Osteoblast (primary cell): ENCODE measurements around the gene HS3ST3A1. TPM values are rescaled to one million over a fixed set of nuclear protein-coding genes. Genes with fewer than 3 reads are reported as not detected.

Experiments
- DNase-seq: peaks from one replicate; pipeline ENCODE4 v3.0.0; 2011; ENCODE audit warnings: low spot score, mixed read lengths; ENCODE audit not compliant: insufficient read length; ENCODE audit errors: missing footprints
- H2AFZ ChIP-seq: 2 replicates; pipeline ENCODE4 v1.6.0; 2011; ENCODE audit warnings: mild to moderate bottlenecking, low read length
- H3K27ac ChIP-seq: 2 replicates; pipeline ENCODE4 v1.5.1; 2011; ENCODE audit warnings: mild to moderate bottlenecking, low read depth, low read length, moderate library complexity
- H3K27me3 ChIP-seq: 2 replicates; pipeline ENCODE4 v1.6.0; 2012; ENCODE audit warnings: mild to moderate bottlenecking, control low read depth, inconsistent platforms, low read length, moderate library complexity; ENCODE audit not compliant: insufficient read depth
- H3K36me3 ChIP-seq: 2 replicates; pipeline ENCODE4 v1.5.1; 2011; ENCODE audit warnings: mild to moderate bottlenecking, low read length, control low read depth, moderate library complexity; ENCODE audit not compliant: insufficient read depth
- H3K4me1 ChIP-seq: 2 replicates; pipeline ENCODE4 v1.5.1; 2011; ENCODE audit warnings: mild to moderate bottlenecking, low read length, control low read depth, moderate library complexity; ENCODE audit not compliant: insufficient read depth
- H3K4me2 ChIP-seq: 2 replicates; pipeline ENCODE4 v1.6.0; 2011; ENCODE audit warnings: mild to moderate bottlenecking, low read length; ENCODE audit not compliant: insufficient read depth
- H3K4me3 ChIP-seq: fragments of 200-600 bp; sonication (generic); 3 replicates; pipeline ENCODE4 v1.5.1; 2012; ENCODE audit warnings: mild to moderate bottlenecking, low read length, inconsistent platforms; ENCODE audit not compliant: insufficient read depth
- H3K79me2 ChIP-seq: 2 replicates; pipeline ENCODE4 v1.6.0; 2012; ENCODE audit warnings: mild to moderate bottlenecking, low read length, control low read depth, inconsistent platforms; ENCODE audit not compliant: insufficient read depth
- H3K9me3 ChIP-seq: 2 replicates; pipeline ENCODE4 v1.5.1; 2011; ENCODE audit warnings: low read depth, low read length, control low read depth
- H4K20me1 ChIP-seq: 2 replicates; pipeline ENCODE4 v1.6.0; 2012; ENCODE audit warnings: mild to moderate bottlenecking, low read length, control low read depth; ENCODE audit not compliant: insufficient read depth
- CTCF ChIP-seq: IDR thresholded peaks from 2 replicates; pipeline ENCODE4 v1.5.1; 2011; ENCODE audit warnings: mild to moderate bottlenecking, low read depth, low read length, moderate library complexity; ENCODE audit errors: extremely low read depth
- total RNA-seq: library from RNA; depleted of rRNA; stranded (reverse); fragments of >200 nt; gene quantifications from 2 replicates; pipeline ENCODE4 v1.2.3, GENCODE V29; 2012

HS3ST3A1 gene
- total RNA-seq, 1 donor, result 8.3 TPM

DNA sequence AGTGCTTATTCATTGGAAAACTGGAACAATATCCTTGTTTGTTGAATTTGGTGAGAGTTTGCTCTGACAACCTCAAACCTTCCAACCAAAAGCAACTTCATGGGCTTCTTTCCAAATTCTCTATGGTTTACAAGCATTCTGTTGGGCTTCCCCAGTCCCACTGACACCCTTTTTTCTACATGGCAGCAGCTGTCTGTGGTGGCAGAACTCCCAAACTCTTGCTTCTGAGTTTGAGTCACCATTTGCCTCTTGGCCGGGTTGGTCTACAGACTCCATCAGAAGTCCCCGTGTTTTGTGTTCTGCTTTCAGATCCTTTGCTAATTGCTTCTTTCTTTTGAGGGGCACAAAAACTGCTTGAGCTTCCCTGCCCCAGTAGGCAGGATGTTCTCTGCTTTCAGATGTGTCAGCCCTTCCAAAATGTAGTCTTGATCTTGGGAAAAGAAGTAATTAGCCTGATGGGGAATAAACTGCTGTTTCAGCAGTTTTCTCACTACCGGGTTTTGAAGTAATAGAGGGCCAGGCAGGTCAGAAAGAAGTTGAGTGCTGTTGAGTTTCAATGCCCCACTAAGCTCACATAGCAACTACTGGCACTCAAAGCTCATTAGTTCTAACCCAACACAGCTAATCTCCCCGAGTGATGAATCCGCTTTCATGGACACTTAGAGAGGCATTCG is 80.7 kb downstream of the HS3ST3A1 start:
- Histone ChIP-seq H3K36me3 (no peaks in the 10 kb centered on the region), H3K4me2 (peak overlapping the region; percentile 69), H3K27me3 (no peaks in the 10 kb centered on the region), H3K4me1 (peaks cover 9% of the 10 kb centered on the region), H3K79me2 (peaks cover 6% of the 10 kb centered on the region), H3K4me3 (peak overlapping the region; percentile 26), H3K9me3 (no peaks in the 10 kb centered on the region), H2AFZ (peak overlapping the region; percentile 68), H4K20me1 (no peaks in the 10 kb centered on the region), H3K27ac (peak overlapping the region; percentile 65)
- no peak for TF ChIP-seq CTCF
- peak; percentile 81 for DNase-seq

DNA sequence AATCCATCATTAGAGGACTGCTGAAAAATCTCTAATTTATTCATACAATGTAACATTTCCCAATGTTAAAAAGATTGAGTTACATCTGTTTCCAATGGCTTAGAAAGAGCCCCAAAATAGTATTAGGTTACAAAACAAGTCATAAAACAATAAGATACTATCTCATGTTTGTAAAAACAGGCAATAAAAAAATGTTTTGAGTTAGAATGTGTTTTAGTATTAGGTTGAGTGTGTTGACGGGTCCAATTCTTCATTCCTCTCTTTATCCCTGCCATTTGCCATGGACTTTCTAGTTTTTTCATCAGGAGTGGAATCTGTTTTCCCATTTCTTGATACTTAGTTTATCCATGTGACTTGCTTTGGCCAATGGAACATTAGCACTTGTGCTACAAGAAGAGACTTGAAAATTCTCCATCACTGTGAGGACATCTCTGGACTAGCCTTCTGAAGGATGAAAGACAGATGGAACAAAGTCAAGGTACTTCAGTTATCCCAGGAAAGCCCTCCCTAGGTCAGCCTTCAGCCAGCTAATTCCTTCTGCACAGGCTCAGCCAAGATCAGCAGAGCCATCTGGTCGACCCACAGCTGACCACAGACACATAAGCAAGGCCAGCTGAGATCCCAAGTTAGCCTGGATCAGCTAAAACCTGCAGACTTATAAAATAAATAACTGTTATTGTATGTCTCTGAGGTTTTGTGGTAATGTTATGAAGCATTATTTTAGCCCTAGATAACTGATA is 83.3 kb downstream of the HS3ST3A1 start:
- Histone ChIP-seq H4K20me1 (no peaks in the 10 kb centered on the region), H3K4me2 (no peak overlapping the region), H2AFZ (no peak overlapping the region), H3K36me3 (no peaks in the 10 kb centered on the region), H3K79me2 (peaks cover 5% of the 10 kb centered on the region), H3K27ac (no peak overlapping the region), H3K27me3 (no peaks in the 10 kb centered on the region), H3K4me1 (peaks cover 9% of the 10 kb centered on the region), H3K9me3 (no peaks in the 10 kb centered on the region), H3K4me3 (no peak overlapping the region)
- no peak for TF ChIP-seq CTCF
- DNase-seq, result no peak

- Histone ChIP-seq H3K4me3 (no peak overlapping the region), H3K27me3 (no peaks in the 10 kb centered on the region), H4K20me1 (no peaks in the 10 kb centered on the region), H3K4me1 (no peaks in the 10 kb centered on the region), H3K9me3 (no peaks in the 10 kb centered on the region), H2AFZ (no peak overlapping the region), H3K27ac (no peak overlapping the region), H3K4me2 (no peak overlapping the region), H3K79me2 (peaks cover 17% of the 10 kb centered on the region), H3K36me3 (no peaks in the 10 kb centered on the region)
- no peak for TF ChIP-seq CTCF
- no peak for DNase-seq
These were observed 88.7 kb downstream of the HS3ST3A1 start for GRCh38 chr17:13513039-13513405.

GRCh38 chr17:13510062-13510461 is 91.7 kb downstream of the HS3ST3A1 start:
- H4K20me1 ChIP-seq, result no peaks in the 10 kb centered on the region
- H3K4me3 ChIP-seq, result no peak overlapping the region
- no peaks in the 10 kb centered on the region for H3K9me3 ChIP-seq
- H3K4me1 ChIP-seq, result no peaks in the 10 kb centered on the region
- peaks cover 28% of the 10 kb centered on the region for H3K79me2 ChIP-seq
- H3K27ac ChIP-seq, result no peak overlapping the region
- TF ChIP-seq CTCF, result no peak
- H3K27me3 ChIP-seq, result no peaks in the 10 kb centered on the region
- no peaks in the 10 kb centered on the region for H3K36me3 ChIP-seq
- no peak overlapping the region for H2AFZ ChIP-seq
- DNase-seq, result no peak
- H3K4me2 ChIP-seq, result no peak overlapping the region
